Measurements from ENCODE around the gene LALBA. TPM values are rescaled to one million over a fixed set of nuclear protein-coding genes. Genes with fewer than 3 reads are reported as not detected.

LALBA gene
- total RNA-seq, 1 experiment from 2014 or later: not detected

DNA sequence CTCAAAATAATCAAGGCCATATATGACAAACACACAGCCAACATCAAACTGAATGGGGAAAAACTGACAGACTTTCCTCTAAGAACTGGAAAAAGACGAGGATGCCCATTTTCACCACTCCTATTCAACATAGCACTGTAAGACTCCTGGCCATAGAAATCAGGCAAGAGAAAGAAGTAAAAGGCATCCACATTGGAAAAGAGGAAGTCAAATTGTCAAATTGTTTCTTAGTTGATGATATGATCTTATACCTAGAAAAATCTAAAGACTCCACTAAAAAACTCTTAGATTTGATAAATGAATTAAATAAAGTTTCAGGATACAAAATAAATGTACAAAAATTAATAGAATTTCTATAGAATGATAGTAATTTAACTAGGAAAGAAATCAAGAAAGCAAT lies 33.2 kb downstream of the LALBA start:
- Mint-ChIP-seq H3K36me3 (no peaks in the 10 kb centered on the region), H3K27ac (no peak overlapping the region), H3K9me3 (peaks cover 20% of the 10 kb centered on the region), H3K27me3 (ENCODE audit: low read depth) (no peaks in the 10 kb centered on the region), H3K4me1 (no peaks in the 10 kb centered on the region), H3K4me3 (no peak overlapping the region)
- ChIA-PET CTCF (no interaction called here), POLR2A (no interaction called here)
- ATAC-seq: no peak
- TF ChIP-seq, protein P1, sequence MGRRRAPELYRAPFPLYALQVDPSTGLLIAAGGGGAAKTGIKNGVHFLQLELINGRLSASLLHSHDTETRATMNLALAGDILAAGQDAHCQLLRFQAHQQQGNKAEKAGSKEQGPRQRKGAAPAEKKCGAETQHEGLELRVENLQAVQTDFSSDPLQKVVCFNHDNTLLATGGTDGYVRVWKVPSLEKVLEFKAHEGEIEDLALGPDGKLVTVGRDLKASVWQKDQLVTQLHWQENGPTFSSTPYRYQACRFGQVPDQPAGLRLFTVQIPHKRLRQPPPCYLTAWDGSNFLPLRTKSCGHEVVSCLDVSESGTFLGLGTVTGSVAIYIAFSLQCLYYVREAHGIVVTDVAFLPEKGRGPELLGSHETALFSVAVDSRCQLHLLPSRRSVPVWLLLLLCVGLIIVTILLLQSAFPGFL (CRISPR knock-in tag; IDR thresholded peaks at IDR 0.05; ENCODE audit: borderline replicate concordance): no peak
- TF ChIP-seq GABPB1 (CRISPR knock-in tag; IDR thresholded peaks at IDR 0.05) (no peak), MYBL2 (CRISPR knock-in tag; IDR thresholded peaks at IDR 0.05) (no peak), OVOL2 (CRISPR knock-in tag; IDR thresholded peaks at IDR 0.05; ENCODE audit: borderline replicate concordance) (no peak), ZNF416 (CRISPR knock-in tag; IDR thresholded peaks at IDR 0.05) (no peak), ZNF232 (CRISPR knock-in tag; IDR thresholded peaks at IDR 0.05) (no peak), TEAD4 (CRISPR knock-in tag; IDR thresholded peaks at IDR 0.05) (no peak), ZBTB21 (CRISPR knock-in tag; IDR thresholded peaks at IDR 0.05; ENCODE audit: borderline replicate concordance) (no peak), IRF2 (CRISPR knock-in tag; IDR thresholded peaks at IDR 0.05; ENCODE audit: borderline replicate concordance, low read depth) (no peak)
- TF ChIP-seq, protein P2, sequence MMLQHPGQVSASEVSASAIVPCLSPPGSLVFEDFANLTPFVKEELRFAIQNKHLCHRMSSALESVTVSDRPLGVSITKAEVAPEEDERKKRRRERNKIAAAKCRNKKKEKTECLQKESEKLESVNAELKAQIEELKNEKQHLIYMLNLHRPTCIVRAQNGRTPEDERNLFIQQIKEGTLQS (CRISPR knock-in tag; conservative IDR thresholded peaks at IDR 0.05): no peak
- TF ChIP-seq, protein P3, sequence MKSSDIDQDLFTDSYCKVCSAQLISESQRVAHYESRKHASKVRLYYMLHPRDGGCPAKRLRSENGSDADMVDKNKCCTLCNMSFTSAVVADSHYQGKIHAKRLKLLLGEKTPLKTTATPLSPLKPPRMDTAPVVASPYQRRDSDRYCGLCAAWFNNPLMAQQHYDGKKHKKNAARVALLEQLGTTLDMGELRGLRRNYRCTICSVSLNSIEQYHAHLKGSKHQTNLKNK (CRISPR knock-in tag; IDR thresholded peaks at IDR 0.05): no peak
- TF ChIP-seq, protein P4, sequence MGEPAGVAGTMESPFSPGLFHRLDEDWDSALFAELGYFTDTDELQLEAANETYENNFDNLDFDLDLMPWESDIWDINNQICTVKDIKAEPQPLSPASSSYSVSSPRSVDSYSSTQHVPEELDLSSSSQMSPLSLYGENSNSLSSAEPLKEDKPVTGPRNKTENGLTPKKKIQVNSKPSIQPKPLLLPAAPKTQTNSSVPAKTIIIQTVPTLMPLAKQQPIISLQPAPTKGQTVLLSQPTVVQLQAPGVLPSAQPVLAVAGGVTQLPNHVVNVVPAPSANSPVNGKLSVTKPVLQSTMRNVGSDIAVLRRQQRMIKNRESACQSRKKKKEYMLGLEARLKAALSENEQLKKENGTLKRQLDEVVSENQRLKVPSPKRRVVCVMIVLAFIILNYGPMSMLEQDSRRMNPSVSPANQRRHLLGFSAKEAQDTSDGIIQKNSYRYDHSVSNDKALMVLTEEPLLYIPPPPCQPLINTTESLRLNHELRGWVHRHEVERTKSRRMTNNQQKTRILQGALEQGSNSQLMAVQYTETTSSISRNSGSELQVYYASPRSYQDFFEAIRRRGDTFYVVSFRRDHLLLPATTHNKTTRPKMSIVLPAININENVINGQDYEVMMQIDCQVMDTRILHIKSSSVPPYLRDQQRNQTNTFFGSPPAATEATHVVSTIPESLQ (CRISPR knock-in tag; IDR thresholded peaks at IDR 0.05): no peak
- TF ChIP-seq, protein P5, sequence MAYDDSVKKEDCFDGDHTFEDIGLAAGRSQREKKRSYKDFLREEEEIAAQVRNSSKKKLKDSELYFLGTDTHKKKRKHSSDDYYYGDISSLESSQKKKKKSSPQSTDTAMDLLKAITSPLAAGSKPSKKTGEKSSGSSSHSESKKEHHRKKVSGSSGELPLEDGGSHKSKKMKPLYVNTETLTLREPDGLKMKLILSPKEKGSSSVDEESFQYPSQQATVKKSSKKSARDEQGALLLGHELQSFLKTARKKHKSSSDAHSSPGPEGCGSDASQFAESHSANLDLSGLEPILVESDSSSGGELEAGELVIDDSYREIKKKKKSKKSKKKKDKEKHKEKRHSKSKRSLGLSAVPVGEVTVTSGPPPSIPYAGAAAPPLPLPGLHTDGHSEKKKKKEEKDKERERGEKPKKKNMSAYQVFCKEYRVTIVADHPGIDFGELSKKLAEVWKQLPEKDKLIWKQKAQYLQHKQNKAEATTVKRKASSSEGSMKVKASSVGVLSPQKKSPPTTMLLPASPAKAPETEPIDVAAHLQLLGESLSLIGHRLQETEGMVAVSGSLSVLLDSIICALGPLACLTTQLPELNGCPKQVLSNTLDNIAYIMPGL (CRISPR knock-in tag; IDR thresholded peaks at IDR 0.05): no peak
- TF ChIP-seq, protein P6, sequence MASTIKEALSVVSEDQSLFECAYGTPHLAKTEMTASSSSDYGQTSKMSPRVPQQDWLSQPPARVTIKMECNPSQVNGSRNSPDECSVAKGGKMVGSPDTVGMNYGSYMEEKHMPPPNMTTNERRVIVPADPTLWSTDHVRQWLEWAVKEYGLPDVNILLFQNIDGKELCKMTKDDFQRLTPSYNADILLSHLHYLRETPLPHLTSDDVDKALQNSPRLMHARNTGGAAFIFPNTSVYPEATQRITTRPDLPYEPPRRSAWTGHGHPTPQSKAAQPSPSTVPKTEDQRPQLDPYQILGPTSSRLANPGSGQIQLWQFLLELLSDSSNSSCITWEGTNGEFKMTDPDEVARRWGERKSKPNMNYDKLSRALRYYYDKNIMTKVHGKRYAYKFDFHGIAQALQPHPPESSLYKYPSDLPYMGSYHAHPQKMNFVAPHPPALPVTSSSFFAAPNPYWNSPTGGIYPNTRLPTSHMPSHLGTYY (CRISPR knock-in tag; IDR thresholded peaks at IDR 0.05): no peak
- TF ChIP-seq, protein P7, sequence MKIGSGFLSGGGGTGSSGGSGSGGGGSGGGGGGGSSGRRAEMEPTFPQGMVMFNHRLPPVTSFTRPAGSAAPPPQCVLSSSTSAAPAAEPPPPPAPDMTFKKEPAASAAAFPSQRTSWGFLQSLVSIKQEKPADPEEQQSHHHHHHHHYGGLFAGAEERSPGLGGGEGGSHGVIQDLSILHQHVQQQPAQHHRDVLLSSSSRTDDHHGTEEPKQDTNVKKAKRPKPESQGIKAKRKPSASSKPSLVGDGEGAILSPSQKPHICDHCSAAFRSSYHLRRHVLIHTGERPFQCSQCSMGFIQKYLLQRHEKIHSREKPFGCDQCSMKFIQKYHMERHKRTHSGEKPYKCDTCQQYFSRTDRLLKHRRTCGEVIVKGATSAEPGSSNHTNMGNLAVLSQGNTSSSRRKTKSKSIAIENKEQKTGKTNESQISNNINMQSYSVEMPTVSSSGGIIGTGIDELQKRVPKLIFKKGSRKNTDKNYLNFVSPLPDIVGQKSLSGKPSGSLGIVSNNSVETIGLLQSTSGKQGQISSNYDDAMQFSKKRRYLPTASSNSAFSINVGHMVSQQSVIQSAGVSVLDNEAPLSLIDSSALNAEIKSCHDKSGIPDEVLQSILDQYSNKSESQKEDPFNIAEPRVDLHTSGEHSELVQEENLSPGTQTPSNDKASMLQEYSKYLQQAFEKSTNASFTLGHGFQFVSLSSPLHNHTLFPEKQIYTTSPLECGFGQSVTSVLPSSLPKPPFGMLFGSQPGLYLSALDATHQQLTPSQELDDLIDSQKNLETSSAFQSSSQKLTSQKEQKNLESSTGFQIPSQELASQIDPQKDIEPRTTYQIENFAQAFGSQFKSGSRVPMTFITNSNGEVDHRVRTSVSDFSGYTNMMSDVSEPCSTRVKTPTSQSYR (CRISPR knock-in tag; IDR thresholded peaks at IDR 0.05): no peak
- TF ChIP-seq, protein P8, sequence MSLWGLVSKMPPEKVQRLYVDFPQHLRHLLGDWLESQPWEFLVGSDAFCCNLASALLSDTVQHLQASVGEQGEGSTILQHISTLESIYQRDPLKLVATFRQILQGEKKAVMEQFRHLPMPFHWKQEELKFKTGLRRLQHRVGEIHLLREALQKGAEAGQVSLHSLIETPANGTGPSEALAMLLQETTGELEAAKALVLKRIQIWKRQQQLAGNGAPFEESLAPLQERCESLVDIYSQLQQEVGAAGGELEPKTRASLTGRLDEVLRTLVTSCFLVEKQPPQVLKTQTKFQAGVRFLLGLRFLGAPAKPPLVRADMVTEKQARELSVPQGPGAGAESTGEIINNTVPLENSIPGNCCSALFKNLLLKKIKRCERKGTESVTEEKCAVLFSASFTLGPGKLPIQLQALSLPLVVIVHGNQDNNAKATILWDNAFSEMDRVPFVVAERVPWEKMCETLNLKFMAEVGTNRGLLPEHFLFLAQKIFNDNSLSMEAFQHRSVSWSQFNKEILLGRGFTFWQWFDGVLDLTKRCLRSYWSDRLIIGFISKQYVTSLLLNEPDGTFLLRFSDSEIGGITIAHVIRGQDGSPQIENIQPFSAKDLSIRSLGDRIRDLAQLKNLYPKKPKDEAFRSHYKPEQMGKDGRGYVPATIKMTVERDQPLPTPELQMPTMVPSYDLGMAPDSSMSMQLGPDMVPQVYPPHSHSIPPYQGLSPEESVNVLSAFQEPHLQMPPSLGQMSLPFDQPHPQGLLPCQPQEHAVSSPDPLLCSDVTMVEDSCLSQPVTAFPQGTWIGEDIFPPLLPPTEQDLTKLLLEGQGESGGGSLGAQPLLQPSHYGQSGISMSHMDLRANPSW (CRISPR knock-in tag; conservative IDR thresholded peaks at IDR 0.05; ENCODE audit: low read depth): no peak
- TF ChIP-seq, protein P9, sequence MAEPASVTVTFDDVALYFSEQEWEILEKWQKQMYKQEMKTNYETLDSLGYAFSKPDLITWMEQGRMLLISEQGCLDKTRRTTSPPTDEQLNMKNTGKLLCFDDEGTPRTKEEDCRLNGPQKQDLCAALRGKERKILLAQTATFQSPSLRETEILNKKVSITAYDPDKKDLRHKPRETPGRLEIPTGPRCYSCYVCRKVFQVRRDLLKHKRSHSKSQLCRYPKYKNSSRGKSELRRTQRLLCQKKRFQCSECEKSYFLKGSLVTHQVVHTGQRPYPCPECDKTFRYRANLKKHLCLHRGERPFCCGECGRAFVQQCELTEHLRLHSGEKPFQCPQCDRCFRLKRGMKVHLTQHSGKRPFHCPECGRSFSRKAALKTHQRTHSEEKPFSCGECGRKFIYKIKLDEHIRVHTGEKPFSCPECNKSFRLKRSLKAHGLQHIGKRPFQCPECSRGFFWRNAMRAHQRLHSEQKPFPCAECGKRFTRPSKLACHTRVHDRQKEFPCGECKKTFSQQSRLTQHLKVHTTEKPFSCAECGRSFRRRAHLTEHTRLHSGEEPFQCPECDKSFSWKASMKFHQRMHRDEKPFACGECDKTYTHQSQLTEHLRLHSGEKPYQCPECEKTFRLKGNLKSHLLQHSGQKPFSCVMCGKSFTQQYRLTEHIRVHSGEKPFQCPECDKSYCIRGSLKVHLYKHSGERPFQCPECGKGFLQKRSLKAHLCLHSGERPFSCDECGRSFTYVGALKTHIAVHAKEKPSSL (CRISPR knock-in tag; conservative IDR thresholded peaks at IDR 0.05): no peak
- no peak for DNase-seq (ENCODE audit: low spot score)
